HG02973 (cell line): Measurements from ENCODE around the gene SART3.

Experiments used
- ATAC-seq: cut with Tn5 transposase; IDR thresholded peaks from one replicate; pipeline ENCODE4 v1.9.1; 2021; ENCODE audit warnings: moderate library complexity; ENCODE audit not compliant: unreplicated experiment

SART3 gene, protein sequence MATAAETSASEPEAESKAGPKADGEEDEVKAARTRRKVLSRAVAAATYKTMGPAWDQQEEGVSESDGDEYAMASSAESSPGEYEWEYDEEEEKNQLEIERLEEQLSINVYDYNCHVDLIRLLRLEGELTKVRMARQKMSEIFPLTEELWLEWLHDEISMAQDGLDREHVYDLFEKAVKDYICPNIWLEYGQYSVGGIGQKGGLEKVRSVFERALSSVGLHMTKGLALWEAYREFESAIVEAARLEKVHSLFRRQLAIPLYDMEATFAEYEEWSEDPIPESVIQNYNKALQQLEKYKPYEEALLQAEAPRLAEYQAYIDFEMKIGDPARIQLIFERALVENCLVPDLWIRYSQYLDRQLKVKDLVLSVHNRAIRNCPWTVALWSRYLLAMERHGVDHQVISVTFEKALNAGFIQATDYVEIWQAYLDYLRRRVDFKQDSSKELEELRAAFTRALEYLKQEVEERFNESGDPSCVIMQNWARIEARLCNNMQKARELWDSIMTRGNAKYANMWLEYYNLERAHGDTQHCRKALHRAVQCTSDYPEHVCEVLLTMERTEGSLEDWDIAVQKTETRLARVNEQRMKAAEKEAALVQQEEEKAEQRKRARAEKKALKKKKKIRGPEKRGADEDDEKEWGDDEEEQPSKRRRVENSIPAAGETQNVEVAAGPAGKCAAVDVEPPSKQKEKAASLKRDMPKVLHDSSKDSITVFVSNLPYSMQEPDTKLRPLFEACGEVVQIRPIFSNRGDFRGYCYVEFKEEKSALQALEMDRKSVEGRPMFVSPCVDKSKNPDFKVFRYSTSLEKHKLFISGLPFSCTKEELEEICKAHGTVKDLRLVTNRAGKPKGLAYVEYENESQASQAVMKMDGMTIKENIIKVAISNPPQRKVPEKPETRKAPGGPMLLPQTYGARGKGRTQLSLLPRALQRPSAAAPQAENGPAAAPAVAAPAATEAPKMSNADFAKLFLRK

GRCh38 chr12:108560752-108561719 is at the start of gene SART3:
Gene SART3 (minus strand): TSS chr12:108561173. CDS start chr12:108561154, 19 bp downstream.
- ATAC-seq, result peak; percentile 34

DNA sequence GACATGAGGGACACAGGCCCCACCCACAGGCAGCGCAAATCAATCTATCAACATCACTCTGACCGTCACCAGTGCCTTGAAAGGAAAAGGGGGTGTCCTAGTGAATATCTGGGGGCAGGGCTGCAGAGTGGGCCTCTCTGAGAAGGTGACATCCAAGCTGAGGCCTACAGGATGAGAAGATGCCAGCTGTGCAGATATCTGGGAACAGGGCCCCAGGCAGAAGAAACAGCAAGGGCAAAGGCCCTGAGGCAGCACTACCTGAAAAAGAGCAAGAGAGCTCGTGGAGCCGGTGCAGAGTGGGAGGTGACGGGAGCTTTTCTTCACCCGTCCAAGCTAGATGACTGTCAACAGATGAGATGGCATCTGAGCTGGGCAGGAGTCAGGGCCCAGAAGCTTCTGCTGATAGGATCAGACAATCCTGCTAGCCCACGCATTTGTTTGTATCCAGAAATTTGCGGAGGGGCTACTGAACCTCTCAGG is 49.4 kb upstream of the SART3 start:
- ATAC-seq, result no peak

DNA sequence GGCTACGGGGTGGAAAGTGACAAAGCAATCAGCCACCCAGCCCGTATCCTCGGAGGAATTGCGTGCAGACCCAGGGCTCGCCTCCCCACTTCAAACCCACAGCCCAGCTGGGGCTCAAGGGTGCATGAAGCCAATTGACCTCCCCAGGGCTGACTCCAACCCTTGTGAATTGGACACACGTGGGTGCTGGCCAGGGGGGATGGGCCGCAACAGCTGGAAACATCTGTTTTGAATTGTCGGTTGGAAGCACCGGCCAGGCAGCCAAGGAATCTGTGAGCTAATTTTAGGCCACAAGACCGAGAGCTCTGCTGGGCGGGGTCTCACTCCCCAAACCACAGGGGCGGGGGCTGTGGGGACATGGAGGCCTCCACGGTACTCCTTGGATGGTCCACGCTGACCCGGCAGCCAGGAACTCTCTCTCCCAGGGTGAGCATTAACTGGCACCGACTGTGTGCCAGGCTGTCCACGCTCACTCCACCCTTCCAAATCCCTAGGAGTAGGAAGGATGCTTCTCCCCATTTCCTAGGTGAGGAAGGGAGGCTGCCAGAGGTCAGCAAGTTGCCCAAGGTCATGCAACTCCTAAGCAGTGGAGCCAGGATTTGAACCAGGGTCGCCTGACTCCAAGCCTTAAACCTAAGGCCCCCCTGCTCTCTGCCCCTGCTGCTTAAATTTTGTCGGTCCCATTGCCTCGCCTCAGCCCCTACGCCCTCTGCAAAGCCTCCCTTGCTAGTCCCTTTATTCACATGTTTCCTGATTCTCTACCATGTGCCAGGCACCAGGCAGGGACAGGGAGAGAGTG is 48.8 kb upstream of the SART3 start:
- no peak for ATAC-seq

GRCh38 chr12:108608616-108609015 is 47.6 kb upstream of the SART3 start:
- ATAC-seq, result no peak

- ATAC-seq, result no peak
Measured at GRCh38 chr12:108607981-108608600, 47.1 kb upstream of the SART3 start.

- ATAC-seq, result no peak
Measured at GRCh38 chr12:108606492-108606891, 45.5 kb upstream of the SART3 start.

DNA sequence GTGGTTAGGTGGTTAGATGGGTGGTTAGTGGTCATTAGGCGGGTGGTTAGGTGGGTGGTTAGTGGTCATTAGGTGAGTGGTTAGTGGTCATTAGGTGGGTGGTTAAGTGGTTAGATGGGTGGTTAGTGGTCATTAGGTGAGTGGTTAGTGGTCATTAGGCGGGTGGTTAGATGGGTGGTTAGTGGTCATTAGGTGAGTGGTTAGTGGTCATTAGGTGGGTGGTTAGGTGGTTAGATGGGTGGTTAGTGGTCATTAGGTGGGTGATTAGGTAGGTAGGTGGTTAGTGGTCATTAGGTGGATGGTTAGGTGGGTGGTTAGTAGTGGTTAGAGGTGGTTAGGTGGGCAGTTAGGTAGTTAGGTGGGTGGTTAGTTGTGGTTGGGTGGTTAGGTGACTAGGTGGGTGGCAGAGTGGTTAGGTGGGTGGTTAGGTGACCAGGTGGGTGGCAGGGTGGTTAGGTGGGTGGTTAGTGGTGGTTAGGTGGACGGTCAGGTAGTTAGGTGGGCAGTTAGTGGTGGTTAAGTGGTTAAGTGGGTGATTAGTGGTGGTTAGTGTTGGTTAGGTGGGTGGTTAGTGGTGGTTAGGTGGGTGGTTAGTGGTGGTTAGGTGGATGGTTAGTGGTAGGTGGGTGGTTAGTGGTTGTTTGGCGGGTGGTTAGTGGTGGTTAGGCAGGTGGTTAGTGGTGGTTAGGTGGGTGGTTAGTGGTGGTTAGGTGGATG is 44.9 kb upstream of the SART3 start:
- no peak for ATAC-seq

- ATAC-seq, result no peak
Measured at GRCh38 chr12:108605000-108605689, 44.2 kb upstream of the SART3 start.

DNA sequence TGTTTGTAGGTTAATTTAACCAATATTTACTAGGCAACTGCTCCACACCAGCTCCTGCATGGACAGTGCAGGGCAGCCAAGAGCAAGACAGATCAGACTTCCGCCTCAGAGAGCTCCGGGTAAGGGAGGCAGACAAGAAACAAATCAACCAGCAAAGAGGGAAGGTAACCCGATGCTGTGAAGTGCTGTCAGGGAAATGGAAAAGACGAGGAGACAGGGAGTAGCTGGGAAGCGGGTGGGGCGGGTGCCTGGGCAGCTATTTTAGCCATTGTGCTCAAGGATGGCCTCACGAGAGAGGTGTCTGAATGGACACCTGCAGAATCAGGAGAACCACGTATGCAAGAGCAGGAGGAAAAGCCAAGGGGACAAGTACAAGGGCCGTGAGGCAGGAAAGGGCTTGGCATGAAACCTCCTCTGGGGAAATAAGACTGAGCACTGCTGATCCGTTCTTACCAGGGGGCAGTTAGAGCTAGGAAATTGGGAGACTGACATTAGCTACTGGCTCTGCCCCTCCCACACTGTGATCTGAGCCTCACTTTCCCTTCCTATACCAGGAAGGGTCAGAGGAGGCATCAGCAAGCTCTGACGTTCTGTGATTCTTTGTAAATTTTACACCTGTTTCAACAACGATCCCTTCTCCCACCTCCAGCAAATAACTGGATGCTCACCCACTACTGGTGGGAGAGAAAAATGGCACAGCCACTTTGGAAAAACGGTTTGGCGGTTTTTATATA is 43.4 kb upstream of the SART3 start:
- no peak for ATAC-seq

GRCh38 chr12:108603743-108604142 is 42.8 kb upstream of the SART3 start:
- ATAC-seq, result no peak

- no peak for ATAC-seq
Measured at GRCh38 chr12:108602976-108603704, 42.2 kb upstream of the SART3 start.

DNA sequence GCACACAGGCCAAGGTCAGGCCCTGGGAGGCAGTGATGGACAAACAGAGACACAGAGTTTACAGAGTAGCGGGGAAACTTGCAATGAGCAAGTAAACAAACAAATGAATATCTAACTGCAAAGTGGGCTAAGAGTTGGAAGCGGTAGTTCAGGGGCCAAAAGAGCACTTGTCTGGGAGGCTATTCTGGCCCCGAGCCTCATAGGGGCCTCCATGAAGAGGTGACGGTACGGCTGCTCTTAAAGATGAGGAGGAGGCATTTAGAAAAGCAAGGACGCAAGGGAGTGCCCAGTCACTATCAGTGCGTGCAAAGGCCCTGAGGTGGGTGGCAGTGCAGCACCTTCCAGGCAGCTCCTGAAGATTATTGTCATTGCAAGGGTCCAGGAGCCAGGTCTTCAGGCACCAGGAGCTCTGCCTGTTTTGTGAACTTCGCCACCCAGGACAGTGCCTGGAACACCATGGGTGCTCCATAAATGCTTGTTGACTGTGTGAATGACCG is 41.3 kb upstream of the SART3 start:
- ATAC-seq, result no peak

DNA sequence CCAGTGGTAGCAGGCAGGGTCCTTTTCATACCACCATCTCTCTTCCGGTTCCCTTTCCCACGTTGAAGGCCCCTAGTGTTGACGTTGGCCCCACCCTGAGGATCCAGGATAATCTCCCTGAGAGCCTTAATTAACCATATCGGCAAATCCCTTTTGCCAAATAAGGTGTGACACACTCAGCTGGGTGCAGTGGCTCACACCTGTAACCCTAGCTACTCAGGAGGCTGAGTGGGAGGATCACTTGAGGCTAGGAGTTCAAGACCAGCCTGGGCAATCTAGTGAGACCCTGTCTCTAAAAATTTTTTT is 39.7 kb upstream of the SART3 start:
- ATAC-seq, result no peak

- ATAC-seq, result no peak
Measured at GRCh38 chr12:108599948-108600701, 39.2 kb upstream of the SART3 start.

GRCh38 chr12:108599541-108599940 is 38.6 kb upstream of the SART3 start:
- ATAC-seq, result no peak
